Fibroblast of lung (primary cell): ENCODE data around the gene P2RY13. TPM values are rescaled to one million over a fixed set of nuclear protein-coding genes. Genes with fewer than 3 reads are reported as not detected.
A peak's percentile ranks its signal among the peaks of the same experiment; 100 is the strongest.

ENCODE experiments used
- DNase-seq, 2 donors: peaks; one replicate each; pipeline versions ENCODE4 v3.0.0 to v3.0.0-alpha.2; 2010; ENCODE audit warnings: low read depth in 2 of 2
- H2AFZ ChIP-seq: 2 replicates; pipeline ENCODE4 v1.5.1; 2012; ENCODE audit warnings: low read length, control low read depth, inconsistent platforms
- H3K27ac ChIP-seq: 2 replicates; pipeline ENCODE4 v1.5.1; 2011; ENCODE audit warnings: low read length, control low read depth; ENCODE audit not compliant: insufficient read depth
- H3K27me3 ChIP-seq: 2 replicates; pipeline ENCODE4 v1.5.1; 2011; ENCODE audit warnings: mild to moderate bottlenecking, low read length; ENCODE audit not compliant: control insufficient read depth, insufficient read depth
- H3K36me3 ChIP-seq: 2 replicates; pipeline ENCODE4 v1.5.1; 2011; ENCODE audit warnings: low read length; ENCODE audit not compliant: control insufficient read depth, insufficient read depth
- H3K4me1 ChIP-seq: 2 replicates; pipeline ENCODE4 v1.5.1; 2011; ENCODE audit warnings: low read length; ENCODE audit not compliant: control insufficient read depth, insufficient read depth; ENCODE audit errors: extremely low read depth
- H3K4me2 ChIP-seq: 2 replicates; pipeline ENCODE4 v1.5.1; 2011; ENCODE audit warnings: low read length, control low read depth; ENCODE audit not compliant: insufficient read depth; ENCODE audit errors: extremely low read depth
- H3K4me3 ChIP-seq, 4 experiments: fragments of 200-600 bp in 1 of 4; sonication (generic) in 1 of 4; replicated peaks in 1 of 4; 2 replicates each; pipeline ENCODE4 v1.5.1; 2011 to 2016; ENCODE audit warnings: low read length in 4 of 4, low read depth in 3 of 4, mild to moderate bottlenecking in 3 of 4, control low read depth in 2 of 4, inconsistent platforms in 1 of 4, mixed read lengths in 1 of 4; ENCODE audit not compliant: insufficient read depth in 1 of 4; ENCODE audit errors: control extremely low read depth in 1 of 4
- H3K79me2 ChIP-seq: 2 replicates; pipeline ENCODE4 v1.5.1; 2012; ENCODE audit warnings: mild to moderate bottlenecking, low read length, inconsistent platforms; ENCODE audit not compliant: control insufficient read depth, insufficient read depth
- H3K9ac ChIP-seq: 2 replicates; pipeline ENCODE4 v1.5.1; 2011; ENCODE audit warnings: mild to moderate bottlenecking, low read length, control low read depth; ENCODE audit not compliant: insufficient read depth
- H3K9me3 ChIP-seq: 2 replicates; pipeline ENCODE4 v1.5.1; 2012; ENCODE audit warnings: low read depth, low read length; ENCODE audit not compliant: control insufficient read depth, insufficient read depth
- H4K20me1 ChIP-seq: 2 replicates; pipeline ENCODE4 v1.5.1; 2011; ENCODE audit warnings: low read length; ENCODE audit not compliant: control insufficient read depth, insufficient read depth; ENCODE audit errors: extremely low read depth
- EZH2 ChIP-seq: IDR thresholded peaks from 2 replicates; pipeline ENCODE4 v1.5.1; 2012; ENCODE audit warnings: low read length, control low read depth, mild to moderate bottlenecking; ENCODE audit errors: missing control alignments
- polyA plus RNA-seq, 2 donors: library from polyadenylated mRNA; depleted of rRNA in 1 of 2; stranded (reverse) in 1 of 2; unstranded in 1 of 2; fragments of >200 nt; gene quantifications; 2 replicates each; pipeline ENCODE4 v1.2.1, GENCODE V29; 2011 to 2012; ENCODE audit warnings: missing spikeins in 1 of 2
- total RNA-seq: library from RNA; depleted of rRNA; stranded (reverse); fragments of >200 nt; gene quantifications from 2 replicates; pipeline ENCODE4 v1.2.1, GENCODE V29; 2014
- TF ChIP-seq, protein P1 (sequence below), 2 donors: IDR thresholded peaks in 1 of 2; conservative IDR thresholded peaks in 1 of 2; 1 replicate in 1 of 2; 2 replicates in 1 of 2; pipeline ENCODE4 v1.5.1; 2011 to 2012; ENCODE audit warnings: low read length in 2 of 2, control low read depth in 1 of 2, inconsistent platforms in 1 of 2, low read depth in 1 of 2, mild to moderate bottlenecking in 1 of 2

The P2RY13 gene
- total and polyA plus RNA-seq, 2 donors (not counting 1 experiment from before 2014, with no cell fraction given): 0.03 TPM; not detected in 1

DNA sequence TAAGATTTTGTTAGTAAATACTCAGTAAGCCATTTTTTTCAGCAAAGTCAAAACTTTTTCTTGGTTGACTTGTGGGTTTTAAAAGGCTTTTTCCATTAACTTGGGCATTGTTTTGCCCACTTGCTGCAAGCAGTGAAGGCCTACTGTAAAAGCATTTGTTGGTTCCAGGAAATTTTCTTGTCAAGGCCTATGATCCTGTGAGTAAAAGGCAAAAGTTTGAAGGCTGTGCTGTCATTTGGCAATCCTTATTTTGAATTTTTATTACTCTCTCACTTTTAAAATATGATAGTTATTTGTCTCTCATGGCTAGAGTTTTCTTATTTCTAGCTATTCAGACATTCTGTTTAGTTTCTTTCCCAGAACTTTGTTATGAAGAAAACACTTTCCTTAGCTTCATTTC is 42.2 kb upstream of the P2RY13 start:
- Histone ChIP-seq H3K4me3 (no peak overlapping the region), H3K4me1 (peaks cover 2% of the 10 kb centered on the region), H3K4me2 (no peak overlapping the region), H3K27me3 (no peaks in the 10 kb centered on the region), H3K9ac (no peak overlapping the region), H2AFZ (no peak overlapping the region), H3K9me3 (no peaks in the 10 kb centered on the region), H3K36me3 (no peaks in the 10 kb centered on the region), H3K27ac (no peak overlapping the region), H3K79me2 (no peaks in the 10 kb centered on the region), H4K20me1 (no peaks in the 10 kb centered on the region)
- peak in 1 of 2 donors; percentile 23 for DNase-seq
- TF ChIP-seq, protein P1, sequence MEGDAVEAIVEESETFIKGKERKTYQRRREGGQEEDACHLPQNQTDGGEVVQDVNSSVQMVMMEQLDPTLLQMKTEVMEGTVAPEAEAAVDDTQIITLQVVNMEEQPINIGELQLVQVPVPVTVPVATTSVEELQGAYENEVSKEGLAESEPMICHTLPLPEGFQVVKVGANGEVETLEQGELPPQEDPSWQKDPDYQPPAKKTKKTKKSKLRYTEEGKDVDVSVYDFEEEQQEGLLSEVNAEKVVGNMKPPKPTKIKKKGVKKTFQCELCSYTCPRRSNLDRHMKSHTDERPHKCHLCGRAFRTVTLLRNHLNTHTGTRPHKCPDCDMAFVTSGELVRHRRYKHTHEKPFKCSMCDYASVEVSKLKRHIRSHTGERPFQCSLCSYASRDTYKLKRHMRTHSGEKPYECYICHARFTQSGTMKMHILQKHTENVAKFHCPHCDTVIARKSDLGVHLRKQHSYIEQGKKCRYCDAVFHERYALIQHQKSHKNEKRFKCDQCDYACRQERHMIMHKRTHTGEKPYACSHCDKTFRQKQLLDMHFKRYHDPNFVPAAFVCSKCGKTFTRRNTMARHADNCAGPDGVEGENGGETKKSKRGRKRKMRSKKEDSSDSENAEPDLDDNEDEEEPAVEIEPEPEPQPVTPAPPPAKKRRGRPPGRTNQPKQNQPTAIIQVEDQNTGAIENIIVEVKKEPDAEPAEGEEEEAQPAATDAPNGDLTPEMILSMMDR (conservative IDR thresholded peaks at IDR 0.05 in 1 of 2, IDR thresholded peaks at IDR 0.05 in 1 of 2; ENCODE audit: low read depth in 1 of 2, low read length in 2 of 2): no peak
- TF ChIP-seq EZH2: no peak

DNA sequence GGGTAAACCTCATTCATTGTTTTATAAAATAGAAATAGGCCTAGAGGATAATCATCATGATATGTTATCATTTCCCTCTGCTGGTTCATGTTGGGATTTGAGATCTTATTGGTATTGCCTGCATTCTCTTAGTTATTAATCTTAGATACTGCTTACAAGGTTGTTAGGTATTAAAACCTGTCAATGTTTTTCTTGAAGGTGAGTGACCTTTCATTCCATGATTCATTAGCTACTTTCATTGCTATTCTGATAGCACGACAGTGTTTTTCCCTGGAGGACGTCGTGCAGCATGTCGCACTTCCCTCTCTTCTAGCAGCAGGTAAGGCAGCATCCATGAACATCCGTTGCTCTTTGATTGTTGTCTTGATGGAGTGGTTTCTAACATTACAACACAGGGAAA is 38.1 kb upstream of the P2RY13 start:
- no peaks in the 10 kb centered on the region for H3K36me3 ChIP-seq
- no peak overlapping the region for H3K27ac ChIP-seq

DNA sequence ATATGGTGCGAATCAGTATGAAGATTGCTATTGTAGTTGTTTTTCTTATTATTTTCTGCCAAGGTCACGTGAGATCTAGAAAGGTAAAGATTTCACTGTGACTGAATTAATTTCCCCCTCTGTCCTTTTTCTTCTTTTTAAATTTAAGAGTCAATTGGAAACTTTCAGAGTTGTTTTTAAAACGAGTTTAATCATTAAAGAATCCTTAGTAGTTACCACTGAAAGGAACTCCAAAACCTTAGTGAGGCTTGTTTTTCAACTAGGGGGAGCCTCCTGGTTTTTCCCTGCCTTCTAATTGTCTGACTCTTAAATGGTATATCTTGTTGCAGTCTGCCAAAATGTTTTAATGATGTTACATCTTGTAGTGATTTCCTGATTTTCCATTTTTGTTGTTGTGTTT is 37.6 kb upstream of the P2RY13 start:
- no peak overlapping the region for H3K4me2 ChIP-seq
- no peak overlapping the region for H3K4me3 ChIP-seq
- H3K4me1 ChIP-seq: peaks cover 4% of the 10 kb centered on the region
- H3K9ac ChIP-seq: no peak overlapping the region
- H3K27ac ChIP-seq: no peak overlapping the region
- no peak overlapping the region for H2AFZ ChIP-seq
- no peaks in the 10 kb centered on the region for H3K36me3 ChIP-seq
- no peaks in the 10 kb centered on the region for H4K20me1 ChIP-seq
- no peak for DNase-seq
- no peaks in the 10 kb centered on the region for H3K79me2 ChIP-seq
- H3K9me3 ChIP-seq: no peaks in the 10 kb centered on the region
- TF ChIP-seq EZH2: no peak
- TF ChIP-seq, protein P1 (conservative IDR thresholded peaks at IDR 0.05 in 1 of 2, IDR thresholded peaks at IDR 0.05 in 1 of 2; ENCODE audit: low read depth in 1 of 2, low read length in 2 of 2): no peak
- no peaks in the 10 kb centered on the region for H3K27me3 ChIP-seq

More for the DNA sequence above, 38.1 kb upstream of the P2RY13 start:
- DNase-seq: no peak
- no peak overlapping the region for H2AFZ ChIP-seq
- no peak overlapping the region for H3K9ac ChIP-seq
- H3K9me3 ChIP-seq: no peaks in the 10 kb centered on the region
- no peaks in the 10 kb centered on the region for H3K27me3 ChIP-seq
- H3K4me2 ChIP-seq: no peak overlapping the region
- TF ChIP-seq EZH2: no peak
- TF ChIP-seq, protein P1 (conservative IDR thresholded peaks at IDR 0.05 in 1 of 2, IDR thresholded peaks at IDR 0.05 in 1 of 2; ENCODE audit: low read depth in 1 of 2, low read length in 2 of 2): no peak
- no peak overlapping the region for H3K4me3 ChIP-seq
- H4K20me1 ChIP-seq: no peaks in the 10 kb centered on the region
- no peaks in the 10 kb centered on the region for H3K79me2 ChIP-seq
- peaks cover 4% of the 10 kb centered on the region for H3K4me1 ChIP-seq
